D721Med (cell line): ENCODE measurements around the gene ZGRF1.
A peak's percentile ranks its signal among the peaks of the same experiment; 100 is the strongest.
"Not testable (repeated sequence)": the region's sequence is repeated elsewhere in the genome, so short reads cannot be mapped to it uniquely, and the experiment has no call there.

ENCODE experiments used
- DNase-seq: peaks from one replicate; pipeline ENCODE4 v3.0.0; 2011; ENCODE audit warnings: low spot score; ENCODE audit not compliant: insufficient read length
- FAIRE-seq: peaks from 2 replicates; lab custom pipeline; 2011; peaks lifted over from hg19 to GRCh38; lab: Jason Lieb, UNC
- TF ChIP-seq, protein P1 (sequence below): IDR thresholded peaks from 2 replicates; pipeline ENCODE4 v1.5.1; 2012; ENCODE audit warnings: mild to moderate bottlenecking, control low read depth; ENCODE audit not compliant: insufficient read depth; ENCODE audit errors: missing control alignments

The ZGRF1 gene

DNA sequence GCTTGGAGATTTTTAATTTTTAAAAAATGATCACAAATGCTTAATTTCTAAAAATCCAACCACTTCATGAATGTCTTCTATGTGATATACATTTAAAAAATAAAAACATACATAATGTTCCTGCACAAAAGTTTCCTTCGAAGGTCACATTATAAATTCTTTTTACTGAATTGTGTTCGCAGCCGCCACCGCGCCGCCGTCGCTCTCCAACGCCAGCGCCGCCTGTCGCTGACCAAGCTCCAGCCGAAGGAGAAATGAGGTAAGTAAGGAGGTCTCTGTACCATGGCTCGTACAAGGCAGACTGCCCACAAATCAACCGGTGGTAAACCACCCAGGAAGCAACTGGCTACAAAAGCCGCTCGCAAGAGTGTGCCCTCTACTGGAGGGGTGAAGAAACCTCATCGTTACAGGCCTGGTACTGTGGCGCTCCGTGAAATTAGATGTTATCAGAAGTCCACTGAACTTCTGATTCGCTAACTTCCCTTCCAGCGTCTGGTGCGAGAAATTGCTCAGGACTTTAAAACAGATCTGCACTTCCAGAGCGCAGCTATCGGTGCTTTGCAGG is 71.9 kb downstream of the ZGRF1 start:
- FAIRE-seq (no peak), DNase-seq (no peak)
- TF ChIP-seq, protein P1, sequence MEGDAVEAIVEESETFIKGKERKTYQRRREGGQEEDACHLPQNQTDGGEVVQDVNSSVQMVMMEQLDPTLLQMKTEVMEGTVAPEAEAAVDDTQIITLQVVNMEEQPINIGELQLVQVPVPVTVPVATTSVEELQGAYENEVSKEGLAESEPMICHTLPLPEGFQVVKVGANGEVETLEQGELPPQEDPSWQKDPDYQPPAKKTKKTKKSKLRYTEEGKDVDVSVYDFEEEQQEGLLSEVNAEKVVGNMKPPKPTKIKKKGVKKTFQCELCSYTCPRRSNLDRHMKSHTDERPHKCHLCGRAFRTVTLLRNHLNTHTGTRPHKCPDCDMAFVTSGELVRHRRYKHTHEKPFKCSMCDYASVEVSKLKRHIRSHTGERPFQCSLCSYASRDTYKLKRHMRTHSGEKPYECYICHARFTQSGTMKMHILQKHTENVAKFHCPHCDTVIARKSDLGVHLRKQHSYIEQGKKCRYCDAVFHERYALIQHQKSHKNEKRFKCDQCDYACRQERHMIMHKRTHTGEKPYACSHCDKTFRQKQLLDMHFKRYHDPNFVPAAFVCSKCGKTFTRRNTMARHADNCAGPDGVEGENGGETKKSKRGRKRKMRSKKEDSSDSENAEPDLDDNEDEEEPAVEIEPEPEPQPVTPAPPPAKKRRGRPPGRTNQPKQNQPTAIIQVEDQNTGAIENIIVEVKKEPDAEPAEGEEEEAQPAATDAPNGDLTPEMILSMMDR: no peak

DNA sequence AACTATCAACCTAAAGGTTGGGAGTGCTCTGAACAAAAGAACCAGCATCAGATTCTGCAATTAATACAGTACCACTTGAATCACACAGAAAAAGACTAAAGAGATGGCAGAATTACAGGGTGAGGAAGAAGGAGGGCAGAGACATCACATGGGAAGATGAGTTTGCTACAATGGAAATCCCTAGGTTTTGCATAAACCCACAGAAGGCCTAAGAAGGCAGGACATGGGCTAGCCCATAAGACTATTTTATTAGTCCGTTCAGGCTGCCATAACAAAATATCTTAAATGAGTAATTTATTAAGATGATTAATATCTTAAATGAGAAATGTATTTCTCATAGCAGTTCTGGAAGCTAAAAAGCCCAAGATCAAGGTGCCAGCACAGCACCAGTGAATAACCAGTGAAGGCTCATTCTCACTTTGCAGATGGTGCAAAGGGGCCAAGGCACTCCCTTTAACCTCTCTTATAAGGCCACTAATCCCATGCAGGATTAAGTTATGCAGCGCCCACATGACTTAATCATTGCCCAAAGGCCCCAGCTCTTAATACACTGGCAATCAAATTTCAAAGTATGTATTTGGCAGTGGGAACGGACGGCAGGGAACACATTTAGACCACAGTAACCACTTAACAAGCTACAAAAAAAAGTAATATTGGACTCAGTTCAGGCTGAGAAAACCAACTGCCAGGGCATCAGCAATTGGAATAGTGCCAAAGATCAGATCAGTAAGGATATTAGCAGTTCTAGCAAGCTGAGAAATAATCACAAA is 73.1 kb downstream of the ZGRF1 start:
- DNase-seq (peak; percentile 28), FAIRE-seq (no peak)
- TF ChIP-seq, protein P1: no peak

DNA sequence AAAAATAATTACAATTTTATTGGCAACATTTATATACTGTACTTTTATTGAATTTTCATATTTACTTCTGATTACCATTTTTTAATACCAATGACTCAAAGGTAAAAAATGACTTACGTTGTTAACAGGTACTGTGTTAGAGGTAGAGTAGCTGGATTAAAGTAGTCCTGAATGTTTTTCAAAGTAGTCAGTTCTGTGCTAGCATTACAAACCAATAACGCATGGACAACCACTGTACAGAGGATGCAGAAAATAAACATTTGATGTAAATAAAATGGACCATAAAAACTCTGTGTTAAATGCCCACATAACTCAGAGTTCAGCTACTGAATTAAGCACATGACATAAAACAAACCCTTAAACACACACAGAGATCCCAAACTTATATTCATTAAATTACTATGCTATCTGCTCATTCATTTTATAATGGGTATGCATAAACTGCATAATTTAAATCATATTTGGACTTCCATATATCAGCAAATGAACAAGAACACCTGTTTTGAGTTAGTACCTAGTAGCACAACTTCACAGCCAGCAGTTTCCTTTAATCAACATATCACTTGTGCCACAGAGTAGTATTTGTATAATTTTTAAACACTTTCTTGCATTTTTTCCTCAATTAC is 74.3 kb downstream of the ZGRF1 start:
- TF ChIP-seq, protein P1: no peak
- DNase-seq (no peak), FAIRE-seq (no peak)

DNA sequence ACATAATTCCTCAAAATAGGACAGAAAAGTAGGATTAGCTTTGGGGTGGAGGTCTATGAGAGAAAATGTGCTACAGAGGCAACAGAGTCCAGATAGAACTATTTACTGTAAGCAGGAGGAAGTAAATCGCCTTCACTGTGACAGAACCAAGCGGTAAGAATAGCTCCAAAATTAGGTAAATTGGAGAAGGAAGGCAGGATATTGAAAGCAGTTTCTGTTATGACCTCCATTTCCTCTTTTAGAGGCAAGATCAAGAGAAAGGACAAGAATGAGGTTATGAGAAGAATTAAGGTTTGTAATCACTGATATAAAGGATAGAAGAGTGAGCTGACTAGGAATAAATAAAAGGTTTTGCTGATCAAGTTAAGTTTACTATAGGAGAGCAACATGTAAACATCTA is 76.6 kb downstream of the ZGRF1 start:
- no peak for FAIRE-seq
- TF ChIP-seq, protein P1: no peak
- no peak for DNase-seq

DNA sequence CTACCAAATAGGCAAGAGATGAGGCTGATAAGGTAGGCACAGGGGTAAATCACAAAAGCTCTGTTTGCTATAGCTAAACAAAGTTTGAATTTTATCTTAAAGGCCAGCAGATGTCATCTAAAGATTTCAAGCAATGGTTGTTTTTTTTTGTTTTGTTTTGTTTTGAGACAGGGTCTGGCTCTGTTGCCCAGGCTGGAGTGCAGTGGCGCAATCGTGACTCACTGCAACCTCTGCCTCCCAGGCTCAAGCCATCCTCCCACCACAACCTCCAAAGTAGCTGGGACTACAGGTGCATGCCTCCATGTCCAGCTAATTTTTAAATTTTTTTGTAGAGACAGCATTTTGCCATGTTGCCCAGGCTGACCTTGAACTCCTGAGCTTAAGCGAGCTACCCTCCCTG is 77.7 kb downstream of the ZGRF1 start:
- DNase-seq (no peak), FAIRE-seq (no peak)
- TF ChIP-seq, protein P1: no peak

DNA sequence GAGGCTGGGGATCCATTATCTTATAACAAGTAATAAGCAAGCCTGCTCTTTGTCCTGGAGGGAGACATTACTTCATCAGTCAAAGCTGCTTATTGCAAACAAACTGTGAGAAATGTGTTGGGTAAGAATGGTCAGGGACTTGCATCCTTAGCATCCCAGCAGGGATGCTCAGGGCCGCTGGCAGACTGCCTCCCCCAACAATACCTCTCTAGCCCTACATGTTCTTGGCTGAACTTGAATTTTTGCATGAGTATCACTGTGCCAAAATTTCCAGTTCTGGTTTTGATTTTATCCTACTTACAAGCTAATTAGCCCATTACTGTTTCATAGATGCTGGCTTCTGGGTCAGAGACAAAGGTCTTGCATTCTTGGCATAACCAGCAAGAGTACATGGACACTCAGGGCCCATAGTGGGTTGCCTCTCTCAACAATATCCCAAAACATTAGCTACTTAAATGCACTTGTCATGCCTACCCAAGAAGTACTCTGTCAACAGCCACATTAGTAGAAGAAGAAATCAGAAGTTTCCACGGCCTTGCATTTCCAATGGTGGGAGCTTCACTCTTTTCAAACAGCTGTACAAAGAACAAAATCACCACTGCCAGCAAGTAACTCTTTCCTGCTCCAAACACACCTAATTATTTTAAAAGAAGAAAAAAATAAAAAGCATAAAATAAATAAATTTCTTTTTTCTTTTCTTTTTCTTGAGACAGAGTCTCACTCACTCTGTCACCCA is 78.9 kb downstream of the ZGRF1 start:
- FAIRE-seq (no peak), DNase-seq (no peak)
- TF ChIP-seq, protein P1: no peak

DNA sequence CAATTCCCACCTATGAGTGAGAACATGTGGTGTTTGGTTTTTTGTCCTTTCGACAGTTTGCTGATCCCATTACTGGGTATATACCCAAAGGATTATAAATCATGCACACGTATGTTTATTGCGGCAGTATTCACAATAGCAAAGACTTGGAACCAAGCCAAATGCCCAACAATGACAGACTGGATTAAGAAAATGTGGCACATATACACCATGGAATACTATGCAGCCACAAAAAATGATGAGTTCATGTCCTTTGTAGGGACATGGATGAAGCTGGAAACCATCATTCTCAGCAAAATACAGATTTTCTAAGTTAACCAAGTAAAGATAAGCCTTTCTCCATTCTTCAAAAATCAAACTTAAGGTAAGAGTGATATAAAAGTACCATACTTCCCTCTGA is 82.4 kb downstream of the ZGRF1 start:
- not testable (repeated sequence) for FAIRE-seq, DNase-seq
